Measurements from ENCODE around the gene OR52E6.

GRCh38 chr11:5796541-5796940 is 45.2 kb downstream of the OR52E6 start:
- TF ChIP-seq POLR2AphosphoS5 (IDR thresholded peaks at IDR 0.05): no peak
- TF ChIP-seq CTCF (IDR thresholded peaks at IDR 0.05 in 8 of 11, conservative IDR thresholded peaks at IDR 0.05 in 3 of 11): no peak

Measured in spleen (tissue), 7 donors.